ENCODE measurements around the gene DGKH. TPM values are rescaled to one million over a fixed set of nuclear protein-coding genes. Genes with fewer than 3 reads are reported as not detected.

DGKH gene
- total and polyA plus RNA-seq, 9 of the 15 experiments (the other 6 are each of a cell fraction or from before 2014, with no cell fraction given) = 0.38 to 4.4 (median 3.1) TPM

DNA sequence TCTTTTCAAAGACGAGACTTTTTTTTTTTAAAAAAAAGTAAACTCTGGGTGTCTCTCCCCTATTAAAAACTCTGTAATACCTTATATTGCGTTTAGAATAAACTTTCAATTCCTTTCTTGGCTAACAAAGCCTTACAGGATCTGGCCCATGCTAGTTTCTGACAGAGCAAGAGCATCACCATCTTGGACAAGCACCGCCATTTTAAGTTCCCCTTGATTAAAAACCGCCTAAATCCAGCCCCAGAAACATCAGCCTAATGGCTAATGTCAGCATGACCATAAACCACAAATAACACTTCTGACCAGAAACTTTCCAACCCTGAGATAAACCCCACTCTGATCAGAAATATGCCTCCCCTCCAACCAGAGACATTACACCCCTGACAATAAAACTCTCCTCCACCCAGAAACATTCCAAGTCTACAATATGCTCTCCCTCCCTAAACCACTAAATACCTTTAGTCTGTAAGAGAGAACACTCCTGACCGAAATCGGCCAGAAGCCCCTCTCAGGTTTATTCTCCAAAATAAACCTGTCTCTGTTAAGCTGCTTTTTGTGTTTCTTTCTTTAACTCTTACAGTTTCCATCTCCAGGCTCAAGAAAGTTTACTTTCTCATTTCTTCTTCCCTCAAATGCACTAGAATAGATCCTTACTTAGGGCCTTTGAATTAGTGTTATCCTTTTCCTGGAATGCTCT lies 221.9 kb downstream of the DGKH start:
- CTCF ChIA-PET (ENCODE audit: low intra/inter-chr PET ratio) = no interaction called here
- H3K79me2 ChIP-seq (ENCODE audit: control insufficient read depth, insufficient read depth, low read length) = peaks cover 33% of the 10 kb centered on the region
- H3K4me2 ChIP-seq (ENCODE audit: insufficient read depth, low read length) = no peak overlapping the region
- H3K4me3 ChIP-seq = no peak overlapping the region
- in situ Hi-C loops (cut with MboI) = no loop called here
- ATAC-seq (no peak), FAIRE-seq (no peak), DNase-seq (ENCODE audit: extremely low read depth in 1 of 4, low spot score in 3 of 4) (no peak)
- H3K4me1 ChIP-seq (replicated peaks in 1 of 2; ENCODE audit: control insufficient read depth in 2 of 2, insufficient read depth in 2 of 2, low read length in 2 of 2) = peaks cover 5 to 11% of the 10 kb centered on the region in 2 experiments; a peak in 4 of 5 replicates
- H2AFZ ChIP-seq (ENCODE audit: low read depth, low read length) = no peak overlapping the region
- intact Hi-C loops (cut with micrococcal nuclease) = loop anchor here (5.0 to 10.0 kb wide), 2 partner anchors 98 to 226 kb away; partner anchors contain the start of gene DGKH
- peaks cover 7% of the 10 kb centered on the region for H3K9me3 ChIP-seq (replicated peaks; ENCODE audit: control insufficient read depth, insufficient read depth, low read depth, low read length)
- H4K20me1 ChIP-seq (replicated peaks; ENCODE audit: control insufficient read depth, insufficient read depth, low read length) = no peaks in the 10 kb centered on the region
- no peaks in the 10 kb centered on the region; the same call in 2 of the 3 replicates for H3K36me3 ChIP-seq (ENCODE audit: control insufficient read depth, insufficient read depth, low read length)
- no peak overlapping the region for H3K27ac ChIP-seq (ENCODE audit: extremely low read depth, low read depth, low read length)
- H3K9ac ChIP-seq (ENCODE audit: insufficient read depth in 1 of 2, low read depth in 2 of 2, low read length in 2 of 2) = no peak overlapping the region
- H3K27me3 ChIP-seq (ENCODE audit: control insufficient read depth in 2 of 2, insufficient read depth in 2 of 2, low read length in 2 of 2) = no peaks in the 10 kb centered on the region
- no TSS peak for BruUV-seq (replicated peaks)
- 82% methylated on average over 6 of the region's 6 CpGs for WGBS (ENCODE audit: insufficient coverage, low coverage, missing lambda C conversion rate)
- H3K9me1 ChIP-seq (ENCODE audit: control insufficient read depth, insufficient read depth, low read length) = no peaks in the 10 kb centered on the region
- POLR2A ChIA-PET = interaction anchor here (1.2 kb wide), 1 partner anchor 43 kb away, joined by 3 read pairs; no protein-coding TSS in a partner anchor
- no peak for TF ChIP-seq NR1H2 (CRISPR knock-in tag; IDR thresholded peaks at IDR 0.05)
- no peak for TF ChIP-seq SIX5 (IDR thresholded peaks at IDR 0.05; ENCODE audit: borderline replicate concordance in 1 of 2, insufficient read depth in 1 of 2, low read depth in 1 of 2, low read length in 2 of 2)
- TF ChIP-seq HDAC1 (IDR thresholded peaks at IDR 0.05) = no peak
- no peak for TF ChIP-seq ZNF3 (CRISPR knock-in tag; IDR thresholded peaks at IDR 0.05)
- no peak for TF ChIP-seq PHB2 (IDR thresholded peaks at IDR 0.05; ENCODE audit: low read depth)
- TF ChIP-seq MYNN (IDR thresholded peaks at IDR 0.05) = no peak
- TF ChIP-seq MYNN (CRISPR knock-in tag; IDR thresholded peaks at IDR 0.05) = no peak
- TF ChIP-seq ZSCAN32 (CRISPR knock-in tag; IDR thresholded peaks at IDR 0.05) = no peak
- no peak for TF ChIP-seq ZNF324 (CRISPR knock-in tag; IDR thresholded peaks at IDR 0.05)
- TF ChIP-seq SMARCE1 (IDR thresholded peaks at IDR 0.05) = no peak
- no peak for TF ChIP-seq ZNF830 (CRISPR knock-in tag; IDR thresholded peaks at IDR 0.05)
- TF ChIP-seq, protein P1, sequence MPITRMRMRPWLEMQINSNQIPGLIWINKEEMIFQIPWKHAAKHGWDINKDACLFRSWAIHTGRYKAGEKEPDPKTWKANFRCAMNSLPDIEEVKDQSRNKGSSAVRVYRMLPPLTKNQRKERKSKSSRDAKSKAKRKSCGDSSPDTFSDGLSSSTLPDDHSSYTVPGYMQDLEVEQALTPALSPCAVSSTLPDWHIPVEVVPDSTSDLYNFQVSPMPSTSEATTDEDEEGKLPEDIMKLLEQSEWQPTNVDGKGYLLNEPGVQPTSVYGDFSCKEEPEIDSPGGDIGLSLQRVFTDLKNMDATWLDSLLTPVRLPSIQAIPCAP (CRISPR knock-in tag; IDR thresholded peaks at IDR 0.05; ENCODE audit: borderline replicate concordance) = no peak
- 0 out of 2 replicates have a peak, but pooled peaks have one; percentile 56 for TF ChIP-seq ZNF280B (CRISPR knock-in tag; IDR thresholded peaks at IDR 0.05)
- no peak for TF ChIP-seq HDAC8 (tag; IDR thresholded peaks at IDR 0.05)
- peak; percentile 99 for TF ChIP-seq HLTF (IDR thresholded peaks at IDR 0.05)
- TF ChIP-seq, protein P2, sequence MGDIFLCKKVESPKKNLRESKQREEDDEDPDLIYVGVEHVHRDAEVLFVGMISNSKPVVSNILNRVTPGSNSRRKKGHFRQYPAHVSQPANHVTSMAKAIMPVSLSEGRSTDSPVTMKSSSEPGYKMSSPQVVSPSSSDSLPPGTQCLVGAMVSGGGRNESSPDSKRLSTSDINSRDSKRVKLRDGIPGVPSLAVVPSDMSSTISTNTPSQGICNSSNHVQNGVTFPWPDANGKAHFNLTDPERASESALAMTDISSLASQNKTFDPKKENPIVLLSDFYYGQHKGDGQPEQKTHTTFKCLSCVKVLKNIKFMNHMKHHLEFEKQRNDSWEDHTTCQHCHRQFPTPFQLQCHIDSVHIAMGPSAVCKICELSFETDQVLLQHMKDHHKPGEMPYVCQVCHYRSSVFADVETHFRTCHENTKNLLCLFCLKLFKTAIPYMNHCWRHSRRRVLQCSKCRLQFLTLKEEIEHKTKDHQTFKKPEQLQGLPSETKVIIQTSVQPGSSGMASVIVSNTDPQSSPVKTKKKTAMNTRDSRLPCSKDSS (IDR thresholded peaks at IDR 0.05; ENCODE audit: low read depth, partially characterized antibody) = peak; percentile 36
- TF ChIP-seq HOMEZ (CRISPR knock-in tag; IDR thresholded peaks at IDR 0.05) = no peak
- no peak for TF ChIP-seq ZNF431 (CRISPR knock-in tag; IDR thresholded peaks at IDR 0.05)

Measured in K562 (cell line).